OCI-M2 (cell line): Measurements from ENCODE around the gene RANBP17.
"Not testable (repeated sequence)": the region's sequence is repeated elsewhere in the genome, so short reads cannot be mapped to it uniquely, and the experiment has no call there.

ENCODE experiments used
- DNase-seq: peaks from one replicate; lab custom pipeline; 2025; ENCODE audit not compliant: unreplicated experiment; lab: John Stamatoyannopoulos, UW

Gene RANBP17

DNA sequence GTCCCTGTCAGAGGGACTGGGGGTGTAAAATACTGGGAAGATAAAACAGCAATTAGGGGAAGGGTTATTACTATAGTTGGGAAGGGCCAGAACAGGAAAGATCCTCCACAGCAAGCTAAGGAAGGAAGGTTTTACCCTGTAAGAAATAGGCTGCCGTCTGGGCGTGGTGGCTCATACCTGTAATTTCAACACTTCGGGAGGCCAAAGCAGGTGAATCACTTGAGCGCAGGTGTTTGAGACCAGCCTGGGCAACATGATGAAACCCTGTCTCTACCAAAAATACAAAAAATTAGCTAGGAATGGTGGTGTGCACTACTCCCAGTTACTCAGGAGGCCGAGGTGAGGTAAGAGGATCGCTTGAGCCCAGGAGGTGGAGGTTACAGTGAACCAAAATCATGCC, 282.1 kb downstream of the RANBP17 start:
- DNase-seq, result no peak

- no peak for DNase-seq
Observed at GRCh38 chr5:171149333-171149732, 287.5 kb downstream of the RANBP17 start.

DNA sequence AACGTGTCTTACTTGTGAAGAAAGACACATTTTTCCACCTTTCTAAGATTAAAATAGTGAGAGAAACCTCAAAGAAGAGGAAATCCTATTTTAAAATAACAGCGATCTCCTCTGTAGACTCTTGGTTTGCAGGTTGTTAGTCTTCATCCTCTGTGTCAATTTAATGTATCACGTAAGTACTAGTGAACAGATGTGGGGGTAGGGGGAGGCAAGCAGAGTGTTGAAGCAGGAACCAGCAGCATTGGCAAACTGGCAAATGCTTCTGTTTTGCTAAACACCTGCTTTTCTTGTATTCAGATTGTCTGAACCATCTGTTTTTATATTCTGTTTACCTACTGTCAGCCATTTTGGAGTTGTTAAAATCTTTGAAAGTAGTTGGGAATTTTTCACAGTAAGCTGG, 288.0 kb downstream of the RANBP17 start:
- DNase-seq, result no peak

GRCh38 chr5:171152382-171152781, 290.6 kb downstream of the RANBP17 start:
- no peak for DNase-seq

- no peak for DNase-seq
Observed at GRCh38 chr5:171155621-171156020, 293.8 kb downstream of the RANBP17 start.

- no peak for DNase-seq
Observed at GRCh38 chr5:171157276-171157675, 295.5 kb downstream of the RANBP17 start.

GRCh38 chr5:171157775-171158174, 296.0 kb downstream of the RANBP17 start:
- DNase-seq, result no peak

DNA sequence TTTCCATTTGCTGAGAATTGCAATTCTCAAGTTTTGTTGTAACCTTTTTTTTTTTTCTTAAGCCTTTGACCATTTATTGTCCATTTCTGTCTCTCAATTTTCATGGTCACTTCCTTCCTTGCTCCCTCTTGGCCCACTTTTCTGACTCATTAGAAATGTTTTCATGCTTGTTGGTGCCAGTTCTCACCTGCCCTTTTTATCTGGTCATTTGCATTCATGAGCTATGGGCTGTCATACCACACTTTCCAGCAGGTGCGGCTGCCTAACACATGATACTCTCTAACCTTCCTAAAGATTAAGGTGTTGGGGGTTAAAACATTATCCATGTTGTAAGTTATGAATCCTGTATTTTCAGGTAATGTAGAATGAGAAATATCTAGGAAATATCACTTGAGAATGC, 296.8 kb downstream of the RANBP17 start:
- no peak for DNase-seq

- no peak for DNase-seq
Observed at GRCh38 chr5:171162165-171162564, 300.3 kb downstream of the RANBP17 start.

GRCh38 chr5:171162596-171162995, 300.8 kb downstream of the RANBP17 start:
- DNase-seq, result no peak

DNA sequence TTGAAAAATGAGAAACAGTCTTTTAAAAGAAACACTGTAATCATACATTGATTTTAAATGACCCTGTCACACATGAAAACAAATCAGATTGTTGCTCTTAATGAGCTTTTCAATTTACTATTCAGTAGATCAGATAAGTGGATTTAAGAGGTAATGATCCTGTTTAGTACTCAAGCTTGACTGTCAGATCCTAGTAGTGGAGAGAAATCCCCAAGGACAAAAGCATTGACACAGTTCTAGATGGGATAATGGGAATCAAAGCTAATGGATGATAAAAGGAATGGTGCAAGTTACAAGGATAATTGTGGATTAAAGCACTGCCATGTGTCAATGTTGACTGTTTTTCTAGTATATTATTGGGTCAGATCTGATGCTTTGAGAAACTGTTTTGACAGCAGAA, 304.9 kb downstream of the RANBP17 start:
- no peak for DNase-seq

- no peak for DNase-seq
Observed at GRCh38 chr5:171168171-171168570, 306.4 kb downstream of the RANBP17 start.

DNA sequence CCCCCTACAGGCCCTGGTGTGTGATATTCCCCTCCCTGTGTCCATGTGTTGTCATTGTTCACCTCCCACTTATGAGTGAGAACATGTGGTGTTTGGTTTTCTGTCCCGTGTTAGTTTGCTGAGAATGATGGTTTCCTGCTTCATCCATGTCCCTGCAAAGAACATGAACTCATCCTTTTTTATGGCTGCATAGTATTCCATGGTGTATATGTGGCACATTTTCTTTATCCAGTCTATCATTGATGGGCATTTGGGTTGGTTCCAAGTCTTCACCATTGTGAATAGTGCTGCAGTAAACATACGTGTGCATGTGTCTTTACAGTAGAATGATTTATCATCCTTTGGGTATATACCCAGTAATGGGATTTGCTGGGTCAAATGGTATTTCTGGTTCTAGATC, 313.1 kb downstream of the RANBP17 start:
- DNase-seq, result not testable (repeated sequence)

- DNase-seq, result no peak
Observed at GRCh38 chr5:171175746-171176145, 313.9 kb downstream of the RANBP17 start.

- DNase-seq, result not testable (repeated sequence)
Observed at GRCh38 chr5:171178190-171178589, 316.4 kb downstream of the RANBP17 start.

- no peak for DNase-seq
Observed at GRCh38 chr5:171188016-171188415, 326.2 kb downstream of the RANBP17 start.

- DNase-seq, result no peak
Observed at GRCh38 chr5:171189442-171189841, 327.6 kb downstream of the RANBP17 start.

DNA sequence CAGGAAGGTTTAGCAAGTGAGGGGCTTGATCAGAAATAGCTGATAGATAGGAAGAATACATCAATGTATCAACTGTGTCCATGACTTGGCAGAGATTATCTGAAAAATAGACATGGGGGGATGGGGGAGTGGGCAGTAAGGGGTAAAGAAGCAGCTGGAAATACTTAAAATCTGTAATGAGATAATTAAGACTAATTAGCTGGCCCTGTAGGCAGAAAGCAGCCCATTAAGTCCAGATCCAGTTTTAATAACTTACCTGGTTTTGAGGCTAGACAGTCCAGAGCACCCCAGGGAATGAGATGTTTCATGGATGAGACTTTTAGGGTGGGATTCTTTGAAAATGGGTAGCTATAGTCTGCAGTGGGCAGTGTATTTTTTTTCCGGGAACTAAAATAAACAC, 330.3 kb downstream of the RANBP17 start:
- DNase-seq, result no peak

DNA sequence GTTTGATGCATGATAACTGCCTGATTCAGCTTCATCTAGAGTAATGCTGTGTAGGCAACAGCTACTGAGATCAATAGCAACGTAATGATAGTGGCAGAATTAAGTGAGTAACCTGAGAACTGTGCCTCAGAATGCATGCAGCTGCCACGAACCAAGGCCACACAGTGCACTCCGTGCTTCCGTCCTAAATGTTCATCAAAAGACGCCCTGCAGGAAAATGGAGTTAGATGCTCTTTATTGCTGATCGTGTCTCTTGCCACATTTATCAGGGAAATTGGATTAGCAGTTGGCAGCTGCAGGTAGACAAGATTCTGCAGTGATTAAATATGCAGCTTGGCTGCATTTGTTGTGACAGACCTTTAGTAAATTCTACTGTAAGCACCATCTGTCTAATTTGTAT, 339.5 kb downstream of the RANBP17 start:
- no peak for DNase-seq

GRCh38 chr5:171205375-171205774, 343.6 kb downstream of the RANBP17 start:
- no peak for DNase-seq

DNA sequence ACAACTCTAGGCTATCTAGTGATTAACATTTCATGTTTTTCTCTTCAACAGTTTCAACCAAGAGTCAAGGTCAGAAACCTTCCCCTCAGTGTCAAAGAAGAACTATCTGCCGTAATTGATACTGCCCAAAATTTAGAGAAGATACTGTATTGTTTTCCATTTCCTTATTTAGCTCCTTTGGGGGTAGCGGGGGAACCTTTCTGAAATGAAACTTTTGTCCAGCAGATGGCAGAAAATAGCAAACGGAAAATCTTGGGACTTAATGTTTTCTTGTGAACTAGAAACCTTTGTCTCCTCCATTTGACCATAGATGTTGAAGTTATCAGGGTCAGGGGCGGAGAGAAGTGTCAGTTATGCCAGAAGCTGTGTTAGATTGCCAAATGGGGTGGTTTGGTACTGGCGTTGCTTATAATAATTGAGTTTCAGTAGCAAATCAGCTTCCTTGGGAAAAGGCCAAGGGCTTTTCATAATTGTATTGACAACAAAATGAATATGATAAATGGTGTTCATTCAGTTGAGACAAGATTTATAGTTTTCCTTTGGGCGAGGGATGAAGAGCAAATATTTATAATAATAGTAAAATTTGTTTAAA, 345.5 kb downstream of the RANBP17 start:
- DNase-seq, result peak; percentile 31

DNA sequence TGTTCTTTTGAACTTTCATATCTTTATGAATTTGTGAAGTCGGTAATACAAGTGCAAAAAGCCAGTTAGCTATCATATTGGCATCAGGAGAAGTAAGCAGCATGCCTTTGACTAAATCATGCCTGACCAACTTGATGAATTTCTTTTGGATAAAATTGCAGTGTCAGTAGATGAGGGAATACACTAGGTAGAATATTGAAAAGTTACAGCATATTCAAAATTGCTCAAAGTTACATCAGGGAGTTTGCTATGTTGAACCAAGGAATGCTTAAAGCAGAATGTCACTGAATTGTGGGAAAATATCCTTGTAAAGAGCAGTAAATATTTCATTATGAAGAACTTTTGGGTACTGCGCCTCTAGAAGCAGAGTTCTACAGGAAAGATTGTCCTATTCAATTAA, 360.1 kb downstream of the RANBP17 start:
- DNase-seq, result no peak

DNA sequence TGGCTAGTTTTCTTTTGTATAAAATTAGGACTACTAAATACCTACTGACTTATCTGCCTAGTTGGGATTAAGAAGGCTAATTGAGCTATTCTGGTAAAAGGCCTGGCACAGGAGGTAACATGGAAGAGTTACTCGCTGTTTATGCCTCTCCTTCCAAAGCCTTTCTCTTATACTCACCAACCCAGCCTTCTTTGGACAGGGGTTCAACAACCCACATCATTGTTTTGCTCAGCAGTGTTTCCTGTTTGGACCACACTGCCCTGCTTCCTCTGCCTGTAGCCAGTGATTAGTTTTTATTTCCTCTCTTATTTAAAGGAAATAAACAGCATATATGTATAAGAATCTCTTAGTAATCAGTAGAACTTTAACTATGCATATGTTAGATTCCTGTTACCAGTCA, 362.1 kb downstream of the RANBP17 start:
- DNase-seq, result no peak
